GM19463 (cell line): ENCODE measurements around the gene LTV1.
A peak's percentile ranks its signal among the peaks of the same experiment; 100 is the strongest.

ENCODE experiments used
- ATAC-seq: cut with Tn5 transposase; IDR thresholded peaks from one replicate; pipeline ENCODE4 v1.9.1; 2021; ENCODE audit warnings: mild to moderate bottlenecking, moderate library complexity; ENCODE audit not compliant: unreplicated experiment

LTV1 gene

GRCh38 chr6:143882401-143882930 lies 39.3 kb downstream of the LTV1 start:
- no peak for ATAC-seq

- ATAC-seq = no peak
These were observed 41.2 kb downstream of the LTV1 start for GRCh38 chr6:143884216-143884900.

DNA sequence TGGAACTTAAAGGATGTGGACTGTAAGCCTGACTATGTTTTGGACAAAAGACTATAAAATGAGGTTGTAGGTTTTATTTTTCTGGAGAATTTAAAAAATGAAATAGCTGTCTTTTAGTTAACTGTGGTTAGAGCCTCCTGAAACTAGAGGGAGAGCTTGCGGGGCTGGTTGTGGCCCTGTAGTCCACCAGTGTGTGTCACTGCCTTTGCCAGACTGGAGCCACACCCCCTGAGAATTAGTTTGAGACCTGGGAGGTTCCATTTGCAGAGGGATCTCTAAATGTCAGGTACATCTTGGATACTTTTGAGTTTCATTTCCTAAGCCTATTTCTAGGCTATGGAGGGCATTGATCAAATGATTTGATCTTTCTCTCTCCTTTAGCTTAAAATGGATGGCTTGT lies 42.0 kb downstream of the LTV1 start:
- ATAC-seq = no peak

GRCh38 chr6:143894655-143895054 lies 51.5 kb downstream of the LTV1 start:
- ATAC-seq = no peak

DNA sequence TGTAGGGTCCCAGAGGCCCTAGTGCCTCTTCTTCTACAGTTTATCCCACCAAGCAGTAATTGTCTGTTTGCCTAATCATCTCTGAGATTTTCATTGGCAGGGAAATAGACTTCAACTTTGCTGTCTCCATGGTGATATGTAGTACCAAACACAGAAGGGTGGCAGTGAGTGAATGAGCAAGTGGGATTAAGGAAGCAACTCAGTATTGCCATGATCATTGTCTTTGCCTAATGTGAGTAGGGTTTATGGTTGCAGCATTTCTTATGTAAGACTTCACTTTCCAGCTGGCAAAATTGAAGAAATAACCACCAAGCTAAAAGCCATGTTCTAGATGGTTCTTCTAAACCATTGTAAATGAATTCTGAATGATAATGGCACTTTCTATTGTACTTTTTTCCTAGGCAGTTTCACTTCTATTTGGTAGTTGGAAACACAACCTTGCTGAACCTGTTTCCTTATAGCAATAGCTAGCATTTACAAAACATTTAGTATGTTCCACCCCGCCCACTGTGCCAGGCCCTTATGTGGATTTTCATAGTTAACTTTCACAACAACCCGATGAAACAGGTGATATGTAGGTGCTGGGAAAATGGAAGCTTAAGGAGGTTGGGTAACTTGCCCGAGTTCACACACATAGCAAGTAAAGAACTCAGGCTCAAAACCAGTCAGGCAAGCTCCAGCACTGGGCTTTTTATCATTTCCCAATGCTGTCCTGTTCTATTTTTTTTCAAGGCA lies 53.2 kb downstream of the LTV1 start:
- no peak for ATAC-seq

DNA sequence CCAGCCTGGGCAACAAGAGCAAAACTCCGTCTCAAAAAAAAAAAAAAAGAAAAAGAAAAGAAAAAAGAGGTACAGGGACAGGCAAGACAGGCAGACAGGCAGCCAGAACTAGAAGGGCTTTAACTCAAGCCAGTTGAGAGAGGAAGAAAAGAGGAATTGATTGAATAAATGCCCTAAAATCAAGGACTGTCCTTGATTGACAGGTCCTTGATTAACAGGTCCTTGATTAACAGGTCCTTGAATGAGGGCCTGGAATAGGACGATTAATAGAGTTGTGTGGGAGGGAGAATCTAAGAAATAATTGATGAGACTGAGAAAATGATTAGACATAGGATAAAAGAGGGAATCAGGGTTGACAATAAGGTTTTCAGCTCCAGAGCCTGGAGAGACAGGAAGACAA lies 57.2 kb downstream of the LTV1 start:
- no peak for ATAC-seq

- ATAC-seq = peak; percentile 92
These were observed 59.0 kb downstream of the LTV1 start for GRCh38 chr6:143901885-143902750.

GRCh38 chr6:143902827-143903226 lies 59.7 kb downstream of the LTV1 start:
- no peak for ATAC-seq

- no peak for ATAC-seq
These were observed 67.9 kb downstream of the LTV1 start for GRCh38 chr6:143911028-143911427.

GRCh38 chr6:143912671-143913070 lies 69.5 kb downstream of the LTV1 start:
- no peak for ATAC-seq
